ENCODE measurements around the gene TAF4.
"Not testable (repeated sequence)": the region's sequence is repeated elsewhere in the genome, so short reads cannot be mapped to it uniquely, and the experiment has no call there.

TAF4 gene

DNA sequence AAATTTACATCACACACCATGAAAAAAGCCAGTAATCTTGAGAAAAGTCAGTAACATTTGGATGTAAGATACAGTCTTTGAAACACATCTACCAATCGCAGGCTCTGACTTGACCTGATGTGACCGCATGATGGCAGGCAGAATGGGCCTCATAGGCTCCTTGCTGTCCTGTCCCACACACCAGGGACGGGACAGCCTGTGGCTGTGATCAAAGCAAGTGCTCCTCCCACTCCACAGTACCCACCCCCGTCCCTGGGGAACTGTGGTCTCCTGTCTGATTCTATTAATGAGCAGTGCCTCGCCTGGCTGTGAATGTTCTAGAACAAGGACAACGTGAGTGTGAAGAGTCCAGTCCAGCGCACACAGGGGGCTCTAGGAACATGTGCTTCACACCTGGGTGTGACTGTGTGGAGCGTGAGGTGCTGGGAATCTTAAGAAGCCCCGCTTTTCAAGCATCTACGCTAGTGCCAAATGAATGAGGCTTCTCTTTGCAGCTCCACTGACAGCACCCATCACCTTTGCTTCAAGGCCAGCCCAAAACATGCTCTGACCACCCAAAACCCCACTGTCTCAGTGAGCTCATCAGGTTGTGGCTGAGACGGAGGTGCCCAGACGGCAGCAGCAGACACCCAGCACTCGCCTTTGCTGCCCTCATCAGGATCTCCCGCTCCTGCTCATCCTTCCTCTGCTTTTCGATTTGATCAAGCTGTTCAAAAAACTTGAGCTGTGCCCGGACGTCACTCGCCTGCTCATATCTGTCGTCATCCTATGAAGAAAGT, 67.1 kb downstream of the TAF4 start:
- DNase-seq = no peak

DNA sequence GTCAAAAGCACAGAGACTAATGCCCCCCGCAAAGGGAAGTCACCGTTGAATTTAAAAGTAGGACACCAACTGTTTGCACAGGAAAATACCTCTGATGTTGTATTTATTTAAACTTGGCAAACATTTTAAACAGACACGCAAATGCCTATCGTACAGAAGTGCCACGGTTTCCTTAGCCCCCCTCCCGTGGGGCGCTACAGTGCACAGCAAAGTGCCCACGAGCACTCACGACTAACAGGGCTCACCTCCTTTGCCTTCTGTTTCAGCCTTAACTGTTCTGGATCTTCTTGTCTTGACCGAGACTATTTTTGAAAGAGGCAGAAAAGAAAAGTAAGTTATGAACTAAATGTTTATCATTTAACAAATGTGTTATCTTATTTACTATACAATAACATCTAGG, 67.8 kb downstream of the TAF4 start:
- DNase-seq = no peak

DNA sequence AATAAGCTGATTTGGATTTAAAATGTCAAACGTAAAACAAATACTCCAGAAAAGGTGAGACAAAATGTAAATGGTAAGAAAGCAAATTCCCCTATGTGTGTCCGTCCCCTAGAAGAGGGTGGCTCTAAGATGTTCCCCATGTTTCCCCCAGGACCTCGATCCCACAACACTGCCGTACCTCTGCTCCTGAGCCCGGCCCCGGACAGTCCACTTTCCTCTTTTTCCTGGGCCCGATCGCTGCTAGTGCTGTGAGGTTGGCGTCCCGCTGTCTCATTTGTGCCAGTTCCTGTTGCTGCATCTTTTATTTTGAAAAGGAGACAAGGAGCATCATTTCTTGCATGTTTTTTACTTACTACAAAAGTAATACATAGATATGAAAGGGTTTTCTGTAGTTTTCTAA, 68.3 kb downstream of the TAF4 start:
- no peak for DNase-seq

DNA sequence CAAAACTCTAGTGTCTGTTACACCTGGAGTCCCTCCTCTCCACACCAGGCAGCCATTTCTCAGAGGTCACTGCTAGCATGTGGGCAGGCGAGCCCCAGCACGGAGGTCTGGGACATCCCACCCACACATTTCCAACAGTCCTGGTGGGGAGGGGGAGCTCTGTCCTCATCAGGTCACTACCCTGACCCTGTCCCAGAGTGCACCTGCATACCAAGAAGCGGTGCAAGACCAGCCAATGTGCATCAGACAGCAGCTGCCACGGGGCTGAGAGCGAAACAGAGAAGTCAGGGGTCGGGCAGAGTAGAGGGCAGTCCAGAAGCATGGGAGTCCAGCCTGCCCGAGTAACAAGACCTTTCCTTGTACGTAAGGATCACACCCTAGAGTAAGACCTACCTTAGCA, 71.1 kb downstream of the TAF4 start:
- DNase-seq = no peak

DNA sequence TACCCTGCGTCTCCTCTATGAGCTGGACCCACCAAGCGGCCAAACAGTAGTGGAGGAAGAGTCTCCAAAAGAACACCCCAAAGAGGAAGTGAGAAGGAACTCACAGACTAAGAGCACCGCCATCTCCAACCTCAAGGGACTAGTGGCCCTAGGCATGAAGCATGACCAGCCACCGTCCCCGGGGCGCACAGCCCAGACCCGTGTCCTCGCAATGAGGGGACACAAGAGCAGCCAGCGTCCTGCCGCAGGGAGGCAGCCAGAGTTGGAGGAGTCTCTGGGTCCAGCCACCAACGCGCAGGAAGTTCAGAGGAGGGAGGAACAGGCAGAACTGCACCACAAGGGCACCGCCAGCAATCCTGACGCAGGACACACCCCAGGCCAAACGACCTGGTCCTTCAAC, 72.6 kb downstream of the TAF4 start:
- no peak for DNase-seq

DNA sequence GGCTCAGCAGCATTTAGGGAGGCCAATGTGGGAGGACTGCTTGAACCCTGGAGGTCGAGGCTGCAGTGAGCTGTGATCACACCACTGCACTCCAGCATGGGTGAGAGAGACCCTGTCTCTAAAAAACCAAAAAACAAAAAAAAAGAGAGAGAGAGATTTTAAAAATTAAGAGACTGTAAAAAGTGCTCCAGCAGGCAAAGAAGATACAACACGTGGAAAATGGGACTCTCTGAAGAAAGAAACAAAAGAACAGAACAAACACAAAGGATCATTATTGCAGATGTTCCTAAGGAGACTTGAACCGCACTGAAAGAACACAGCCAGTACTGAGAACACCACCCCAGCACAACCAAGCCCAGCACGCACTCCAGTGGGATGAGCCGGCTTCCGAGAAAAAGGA, 74.2 kb downstream of the TAF4 start:
- DNase-seq = no peak

DNA sequence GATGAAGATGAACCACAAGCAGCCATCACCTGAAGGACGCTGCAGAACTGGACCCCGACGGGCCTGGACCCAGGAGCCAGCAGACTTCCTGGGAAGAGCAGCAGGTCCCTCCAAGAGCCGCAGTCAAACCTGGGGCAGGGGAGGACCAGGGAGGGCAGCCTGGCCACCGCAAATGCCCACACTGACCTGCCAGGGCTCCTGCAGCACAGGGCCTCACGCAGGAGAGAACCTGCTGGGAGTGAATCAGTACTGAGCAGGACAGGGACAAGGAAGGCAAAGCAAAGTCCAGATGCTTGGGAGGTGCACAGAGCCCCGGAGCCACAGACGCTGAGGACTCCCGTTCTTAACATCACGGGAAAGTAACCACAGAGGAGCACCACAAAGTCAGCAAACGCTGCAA, 75.2 kb downstream of the TAF4 start:
- no peak for DNase-seq

DNA sequence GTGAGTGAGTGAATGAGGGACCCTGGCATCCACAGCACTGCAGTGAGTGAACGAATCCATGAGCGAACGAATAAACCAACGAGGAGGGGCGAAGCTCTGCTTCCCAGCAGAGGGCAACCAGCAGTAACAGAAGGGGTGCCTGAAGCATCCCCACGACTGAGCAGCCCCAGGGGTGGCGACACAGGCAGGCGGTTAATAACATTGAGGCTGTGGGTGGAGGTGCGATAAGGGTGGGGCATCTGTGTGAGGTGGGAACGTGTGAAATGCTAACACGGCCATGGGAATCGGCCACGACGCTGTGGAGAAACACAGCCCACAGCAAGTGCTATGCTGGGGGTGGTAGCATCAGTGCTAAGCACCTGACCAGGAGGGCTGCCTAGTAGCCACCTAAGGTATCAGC, 75.9 kb downstream of the TAF4 start:
- no peak for DNase-seq

DNA sequence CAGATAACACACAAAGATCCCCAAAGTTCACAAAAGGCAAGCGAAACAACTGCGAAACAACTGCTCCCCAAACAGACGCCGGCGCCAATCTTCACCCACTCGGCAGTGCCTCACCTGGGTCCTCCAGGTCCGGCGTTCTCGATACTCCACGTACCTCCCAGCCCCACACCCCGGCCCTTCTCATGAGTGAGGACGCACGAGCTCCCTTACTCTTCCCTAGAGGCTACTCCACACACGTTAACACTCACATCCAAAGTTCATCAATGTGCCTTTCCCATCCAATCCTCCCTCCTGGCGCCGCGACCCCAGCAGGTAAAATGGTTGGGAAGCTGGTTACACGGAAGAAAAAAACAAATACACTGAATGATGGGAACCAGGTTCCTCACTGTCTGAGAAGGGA, 77.0 kb downstream of the TAF4 start:
- no peak for DNase-seq

DNA sequence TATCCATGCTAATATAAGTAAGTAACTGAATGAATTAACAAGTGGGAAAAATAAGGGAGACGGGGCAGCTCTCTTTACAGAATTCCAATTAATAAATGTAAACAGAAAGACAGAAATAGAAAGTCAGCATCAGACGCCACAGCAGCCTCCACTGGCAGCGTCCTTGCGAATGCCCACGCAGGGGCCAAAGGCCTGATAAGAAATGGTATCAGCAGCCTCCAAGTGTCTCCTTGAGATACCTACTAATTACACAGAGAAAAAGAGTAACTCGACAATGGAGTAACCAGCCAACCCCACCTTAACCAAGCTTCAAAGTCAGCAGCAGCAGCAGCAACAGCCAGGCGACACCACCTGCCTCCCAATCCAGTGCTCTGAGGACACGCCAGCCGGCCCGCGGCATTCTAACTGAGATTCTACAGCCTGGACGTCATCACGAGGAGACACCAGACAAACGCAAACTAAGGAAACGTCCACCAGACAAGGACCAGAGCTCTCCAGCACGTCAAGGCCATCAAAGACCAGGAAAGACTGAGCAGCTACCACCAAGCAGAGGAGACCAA, 78.8 kb downstream of the TAF4 start:
- DNase-seq = no peak

DNA sequence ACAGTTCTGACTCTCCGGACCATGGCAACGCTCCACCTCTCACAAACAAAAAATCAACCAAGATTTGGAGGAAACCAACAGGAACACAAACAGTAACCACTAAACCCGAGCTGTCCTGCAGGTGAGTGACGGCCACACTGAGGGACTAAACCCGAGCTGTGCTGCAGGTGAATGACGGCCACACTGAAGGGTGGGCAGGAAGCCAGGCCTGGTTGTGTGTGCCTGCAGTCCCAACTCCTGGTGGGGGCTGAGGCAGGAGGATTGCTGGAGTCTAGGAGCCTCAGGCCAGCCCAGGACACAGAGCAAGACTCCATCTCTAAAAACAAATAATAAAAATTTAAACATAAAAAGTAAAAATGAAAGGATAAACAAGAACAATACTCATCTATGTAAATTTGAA, 80.6 kb downstream of the TAF4 start:
- DNase-seq = no peak

DNA sequence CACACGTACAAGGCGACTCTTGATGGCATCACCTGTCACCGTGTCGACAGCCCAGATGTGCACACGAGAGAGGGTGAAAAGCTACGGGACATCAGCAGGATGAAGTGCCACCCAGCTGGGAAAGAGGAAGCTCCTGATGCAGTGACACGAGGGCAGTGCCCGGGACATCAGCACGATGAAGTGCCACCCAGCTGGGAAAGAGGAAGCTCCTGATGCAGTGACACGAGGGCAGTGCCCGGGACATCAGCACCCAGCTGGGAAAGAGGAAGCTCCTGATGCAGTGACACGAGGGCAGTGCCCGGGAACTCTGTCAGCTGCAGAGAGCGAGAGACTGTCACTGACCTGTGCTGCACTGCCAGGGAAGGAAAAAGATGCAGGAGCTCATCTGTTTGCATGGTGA, 81.2 kb downstream of the TAF4 start:
- DNase-seq = not testable (repeated sequence)

DNA sequence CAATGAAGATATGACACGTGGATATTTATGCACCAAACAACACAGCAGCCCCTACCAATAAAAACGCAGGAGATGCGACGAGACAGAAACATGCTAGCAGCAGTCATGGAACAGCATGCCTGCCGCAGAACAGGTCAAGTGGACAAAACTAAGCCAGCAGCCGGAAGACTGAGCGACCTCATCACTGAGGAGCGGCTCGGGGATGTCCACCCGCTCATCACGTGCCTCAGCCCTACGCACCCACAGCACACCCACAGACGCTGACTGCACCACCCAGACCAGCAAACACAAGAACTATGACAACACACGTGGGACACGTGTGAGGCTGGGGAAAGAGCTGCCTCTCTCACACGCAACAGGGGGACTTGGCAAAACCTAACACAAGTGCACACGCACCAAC, 81.7 kb downstream of the TAF4 start:
- no peak for DNase-seq

DNA sequence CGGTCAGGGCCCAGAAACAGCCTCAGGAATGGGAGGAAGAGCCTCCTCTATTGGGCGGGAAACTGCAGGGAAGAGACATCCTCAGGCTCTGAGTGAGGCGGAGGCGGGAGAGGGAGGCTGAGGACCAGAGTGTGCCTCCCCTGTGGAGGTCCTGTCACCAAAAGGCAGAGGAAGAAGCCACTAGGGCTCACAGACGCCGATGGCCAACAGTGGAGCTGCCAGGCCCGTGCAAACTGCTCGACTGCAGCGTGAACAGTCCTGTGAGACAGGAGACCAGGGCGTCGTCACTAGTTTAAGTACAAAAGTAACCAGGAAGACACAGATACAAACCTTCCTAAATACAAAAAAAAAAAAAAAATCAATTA, 82.7 kb downstream of the TAF4 start:
- DNase-seq = no peak

DNA sequence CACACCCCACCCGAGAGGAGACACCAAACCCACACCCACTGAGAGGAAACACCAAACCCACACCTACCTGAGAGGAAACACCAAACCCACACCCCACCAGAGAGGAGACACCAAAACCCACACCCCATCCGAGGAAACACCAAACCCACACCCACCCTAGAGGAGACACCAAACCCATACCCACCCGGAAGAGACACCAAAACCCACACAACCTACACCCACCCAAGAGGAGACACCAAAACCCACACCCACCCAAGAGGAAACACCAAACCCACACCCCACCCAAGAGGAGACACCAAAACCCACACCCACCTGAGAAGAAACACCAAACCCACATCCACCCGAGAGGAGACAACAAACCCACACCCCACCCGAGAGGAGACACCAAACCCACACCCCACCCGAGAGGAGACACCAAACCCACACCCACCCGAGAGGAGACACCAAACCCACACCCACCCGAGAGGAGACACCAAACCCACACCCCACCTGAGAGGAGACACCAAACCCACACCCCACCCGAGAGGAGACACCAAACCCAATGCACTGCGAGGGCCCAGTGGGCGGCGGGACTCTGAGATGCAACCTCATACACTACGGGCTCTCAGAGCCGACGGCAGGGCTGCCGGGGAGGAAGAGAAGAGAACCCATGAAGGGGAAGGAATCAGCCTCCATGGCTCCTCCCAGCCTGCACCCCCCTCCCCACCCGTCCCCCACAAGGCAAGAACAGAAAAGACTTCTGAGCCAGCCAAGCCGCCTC, 83.3 kb downstream of the TAF4 start:
- DNase-seq = no peak

DNA sequence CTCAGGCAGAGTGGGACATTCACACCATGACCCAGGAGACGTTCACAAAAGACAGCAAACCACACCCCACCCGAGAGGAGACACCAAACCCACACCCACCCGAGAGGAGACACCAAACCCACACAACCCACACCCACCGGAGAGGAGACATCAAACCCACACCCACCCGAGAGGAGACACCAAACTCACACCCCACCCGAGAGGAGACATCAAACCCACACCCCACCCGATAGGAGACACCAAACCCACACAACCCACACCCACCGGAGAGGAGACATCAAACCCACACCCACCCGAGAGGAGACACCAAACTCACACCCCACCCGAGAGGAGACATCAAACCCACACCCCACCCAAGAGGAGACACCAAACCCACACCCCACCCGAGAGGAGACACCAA, 84.0 kb downstream of the TAF4 start:
- DNase-seq = not testable (repeated sequence)

DNA sequence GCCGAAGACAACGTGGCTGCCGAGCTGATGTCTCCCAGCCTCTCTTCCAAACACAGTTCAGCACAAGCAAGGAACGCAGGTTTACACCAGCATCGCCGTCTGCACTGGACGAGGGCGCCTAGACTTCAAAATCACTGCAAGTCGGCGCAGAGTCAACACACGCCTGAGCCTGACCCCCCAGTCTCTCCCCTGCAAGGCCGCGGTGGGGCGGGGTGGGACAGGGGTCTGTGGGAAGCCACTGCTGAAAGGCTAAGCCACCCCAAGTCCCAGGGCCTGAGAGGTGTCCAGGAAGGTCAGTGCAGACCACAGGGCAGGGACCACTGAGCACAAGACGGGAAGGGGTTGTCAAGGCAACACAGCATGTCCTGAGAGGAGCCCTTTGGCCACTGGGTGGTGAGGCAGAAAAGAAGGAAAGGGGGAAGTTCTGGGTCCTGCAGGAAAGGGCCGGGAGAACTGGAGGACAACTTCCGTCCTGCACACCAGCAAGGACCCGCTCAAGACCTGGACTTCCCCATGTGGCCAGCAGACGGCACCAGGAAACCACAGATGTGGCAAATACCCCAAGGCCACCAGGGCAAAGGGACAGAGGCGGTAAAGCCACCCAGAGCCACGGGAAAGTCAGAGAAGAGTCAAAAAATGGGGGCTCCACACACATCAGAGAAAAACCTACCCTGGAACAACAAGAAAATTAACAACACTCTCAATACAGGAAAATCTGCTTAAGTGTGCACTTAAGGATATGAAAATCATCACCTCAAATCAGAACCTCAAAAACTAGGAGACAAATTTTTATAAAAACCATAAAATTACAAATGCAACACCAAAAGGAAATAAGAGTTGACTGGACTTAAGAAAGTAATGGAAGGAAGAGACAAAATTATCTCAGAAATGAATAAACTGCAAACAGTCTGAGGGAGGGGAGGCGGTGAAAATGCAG, 84.8 kb downstream of the TAF4 start:
- peak; percentile 53 for DNase-seq

DNA sequence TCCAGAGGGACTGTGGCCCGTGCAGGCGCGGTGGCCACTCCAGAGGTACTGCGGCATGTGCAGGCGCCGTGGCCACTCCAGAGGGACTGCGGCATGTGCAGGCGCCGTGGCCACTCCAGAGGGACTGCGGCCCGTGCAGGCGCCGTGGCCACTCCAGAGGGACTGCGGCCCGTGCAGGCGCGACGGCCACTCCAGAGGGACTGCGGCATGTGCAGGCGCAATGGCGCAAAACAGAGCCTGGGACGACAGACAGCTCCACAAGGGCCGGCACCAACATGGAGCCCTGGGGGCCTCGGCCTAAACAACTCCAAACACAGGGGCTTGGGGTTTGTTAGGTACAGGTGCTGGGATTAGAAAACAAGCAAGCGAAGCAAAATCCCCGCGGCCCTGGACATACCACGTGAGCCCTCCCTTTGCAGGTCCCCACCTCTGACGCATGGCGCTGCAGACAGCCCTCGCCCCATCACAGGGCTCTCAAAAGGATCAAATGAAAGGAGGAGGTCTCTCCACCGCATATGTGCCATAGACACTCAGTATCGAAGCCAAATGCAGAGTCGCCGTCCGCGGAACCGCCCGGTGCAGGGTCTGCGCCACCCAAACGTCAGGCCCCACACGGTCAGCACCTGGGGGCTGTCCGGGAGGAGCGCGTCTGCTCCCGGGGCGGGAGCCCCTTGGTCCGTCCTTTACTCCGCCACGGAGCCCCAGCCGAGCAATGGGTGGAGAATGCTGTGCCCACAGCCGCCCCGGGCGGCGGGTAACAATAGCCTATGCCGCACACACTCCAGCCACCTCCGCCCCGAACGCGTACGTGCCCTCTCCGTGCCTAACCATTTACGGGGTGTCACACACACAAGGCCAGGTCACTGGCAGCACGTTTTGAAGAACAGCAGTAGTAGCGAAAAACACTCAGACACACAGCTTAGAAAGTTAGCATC, 85.7 kb downstream of the TAF4 start:
- DNase-seq = no peak

DNA sequence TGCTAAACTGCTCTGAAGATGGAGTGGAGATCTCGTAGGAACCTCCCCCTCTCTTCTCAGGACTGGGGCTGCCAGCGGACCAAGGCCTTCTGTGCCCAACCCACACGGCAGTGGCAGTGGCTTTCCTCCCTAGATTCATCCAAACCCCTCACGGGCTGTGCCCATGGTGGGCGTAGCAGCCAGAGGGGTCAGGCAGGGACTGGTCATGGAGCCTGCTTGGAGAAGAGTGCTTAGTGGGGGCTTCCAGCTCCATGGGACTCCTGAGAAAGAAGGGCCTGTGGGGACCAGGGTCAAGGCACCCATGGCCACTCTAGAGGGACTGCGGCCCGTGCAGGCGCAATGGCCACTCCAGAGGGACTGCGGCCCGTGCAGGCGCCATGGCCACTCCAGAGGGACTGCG, 86.6 kb downstream of the TAF4 start:
- no peak for DNase-seq

DNA sequence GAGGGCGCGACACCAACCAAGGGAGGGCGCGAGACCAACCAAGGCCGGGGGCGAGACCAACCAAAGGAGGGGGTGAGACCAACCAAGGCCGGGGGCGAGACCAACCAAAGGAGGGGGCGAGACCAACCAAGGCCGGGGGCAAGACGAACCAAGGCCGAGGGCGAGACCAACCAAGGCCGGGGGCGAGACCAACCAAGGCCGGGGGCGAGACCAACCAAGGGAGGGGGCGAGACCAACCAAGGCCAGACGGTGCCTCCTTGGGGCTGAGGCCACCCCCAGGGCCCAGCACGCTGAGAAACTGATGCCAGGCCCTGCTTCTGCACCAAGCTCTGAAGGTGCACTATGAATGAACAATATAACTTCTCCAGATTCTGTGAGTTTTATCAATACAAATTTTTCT, 87.2 kb downstream of the TAF4 start:
- DNase-seq = no peak

DNA sequence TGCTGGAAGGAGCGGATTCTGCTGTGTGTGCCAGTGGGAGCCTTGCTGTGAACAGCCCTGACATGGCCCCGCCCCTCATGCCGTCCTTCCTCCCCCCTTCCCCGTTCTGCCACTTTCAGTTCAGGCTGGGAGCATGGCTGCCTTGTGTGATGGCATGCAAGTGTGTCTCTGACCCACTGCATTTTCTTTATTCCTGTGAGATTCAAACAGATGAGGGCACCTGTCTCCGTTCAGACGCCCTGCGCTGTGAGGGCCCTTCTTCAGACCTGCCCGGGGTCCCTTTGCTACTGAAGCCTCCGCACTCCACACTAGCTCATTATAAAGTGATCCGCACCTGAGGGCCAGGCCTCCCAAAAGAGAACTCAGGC, 88.3 kb downstream of the TAF4 start:
- peak; percentile 62 for DNase-seq
